Activated T-cell treated with anti-CD3 and anti-CD28 coated beads, Interleukin-2, amount 50 U/mL, for 72 hours (primary cell): ENCODE measurements around the gene NCOA1. TPM values are rescaled to one million over a fixed set of nuclear protein-coding genes. Genes with fewer than 3 reads are reported as not detected.

Experiments
- ATAC-seq, 2 donors: fragments of 150-1000 bp; cut with Tn5 transposase; replicated peaks in 1 of 2; 2 replicates each; pipeline ENCODE4 v1.10.0; 2021; ENCODE audit warnings: moderate library complexity in 2 of 2, mild to moderate bottlenecking in 1 of 2
- DNase-seq, 2 donors: peaks; one replicate each; pipeline ENCODE4 v3.0.0; 2021 to 2022; ENCODE audit warnings: mixed read lengths in 1 of 2
- H3K27ac Mint-ChIP-seq: one replicate; pipeline ENCODE4 v1.8.0; 2022; ENCODE audit warnings: mild to moderate bottlenecking, moderate library complexity, mixed read lengths
- H3K27me3 Mint-ChIP-seq: one replicate; pipeline ENCODE4 v1.8.0; 2022; ENCODE audit warnings: low read depth, mixed read lengths
- H3K36me3 Mint-ChIP-seq, 2 donors: one replicate each; pipeline ENCODE4 v1.8.0; 2022; ENCODE audit warnings: mixed read lengths in 2 of 2, mild to moderate bottlenecking in 1 of 2; ENCODE audit not compliant: insufficient read depth in 2 of 2
- H3K4me1 Mint-ChIP-seq: one replicate; pipeline ENCODE4 v1.8.0; 2022; ENCODE audit warnings: low read depth, mixed read lengths
- H3K4me3 Mint-ChIP-seq, 2 donors: one replicate each; pipeline ENCODE4 v1.8.0; 2022; ENCODE audit warnings: mild to moderate bottlenecking in 2 of 2, mixed read lengths in 2 of 2, moderate library complexity in 2 of 2
- H3K9me3 Mint-ChIP-seq, 2 donors: one replicate each; pipeline ENCODE4 v1.8.0; 2022; ENCODE audit warnings: mixed read lengths in 2 of 2
- total RNA-seq, 2 donors: library from RNA; stranded (reverse); gene quantifications; one replicate each; pipeline ENCODE4 v1.2.3, GENCODE V29; 2022

Gene NCOA1
- total RNA-seq, 2 donors from 2014 or later, result 29.8 to 32.7 TPM

DNA sequence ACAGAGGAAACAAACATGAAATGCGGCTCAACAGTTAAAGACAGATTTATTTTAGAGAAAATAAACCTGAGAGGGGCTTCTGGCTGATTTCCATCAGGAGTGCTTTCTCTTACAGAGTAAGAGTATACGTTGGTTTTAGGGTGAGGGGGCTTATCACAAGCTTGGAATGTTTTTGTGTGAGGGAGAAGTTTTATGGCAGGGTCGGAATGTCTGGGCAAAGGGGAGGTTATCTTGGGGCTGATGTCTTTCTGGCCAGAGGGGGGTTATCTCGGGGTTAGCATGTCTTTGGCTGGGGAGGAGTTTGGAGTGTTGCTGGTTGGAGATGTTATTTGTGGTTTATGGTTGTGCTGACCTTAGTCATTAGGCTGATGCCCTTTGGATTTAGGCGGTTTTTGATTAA, 280.0 kb downstream of the NCOA1 start:
- Mint-ChIP-seq H3K4me1 (peaks cover 9% of the 10 kb centered on the region), H3K4me3 (no peak overlapping the region), H3K9me3 (no peaks in the 10 kb centered on the region), H3K36me3 (peaks cover 0 to 4% of the 10 kb centered on the region in 2 donors), H3K27me3 (no peaks in the 10 kb centered on the region), H3K27ac (peak overlapping the region; percentile 1)
- no peak for ATAC-seq
- no peak for DNase-seq

DNA sequence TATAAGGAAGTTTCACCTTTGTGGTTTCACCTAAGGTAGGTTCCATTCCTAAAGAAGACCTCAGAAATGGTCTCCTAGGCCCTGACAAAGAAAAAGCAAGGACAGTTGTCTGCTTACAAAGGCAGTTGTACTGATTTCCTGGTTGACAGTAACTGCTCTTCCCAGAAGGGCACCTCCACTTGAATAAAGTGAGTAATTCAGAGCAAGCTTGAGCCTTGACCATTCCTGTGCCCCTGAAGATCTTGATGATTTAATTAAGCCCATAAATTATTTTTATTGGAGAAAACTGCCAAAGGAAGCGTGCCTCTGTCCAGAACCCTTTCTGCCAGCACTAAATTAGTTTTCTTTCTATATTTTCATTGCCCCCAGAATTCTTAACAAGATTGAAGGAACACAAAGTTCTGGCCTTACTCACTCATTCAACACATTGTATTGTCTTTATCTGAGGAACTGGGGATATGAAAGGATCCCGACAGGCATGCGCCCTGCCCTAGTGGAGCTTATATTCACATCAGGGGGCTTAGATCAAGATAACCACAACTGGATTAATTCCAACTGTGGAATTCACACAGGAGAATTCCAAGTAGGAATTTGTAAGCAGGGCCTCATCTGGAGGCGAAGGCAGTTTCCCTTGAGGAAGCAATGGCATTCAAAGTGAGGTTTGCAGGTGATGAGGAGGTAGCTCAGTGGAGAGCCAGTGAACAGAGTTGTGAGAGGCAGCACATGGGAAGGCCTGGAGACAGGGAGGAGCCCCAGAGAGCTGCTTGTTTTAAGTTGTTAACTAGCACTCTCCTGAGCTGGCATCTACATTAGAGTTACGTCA, 280.9 kb downstream of the NCOA1 start:
- DNase-seq (no peak), ATAC-seq (no peak)
- Mint-ChIP-seq H3K27ac (no peak overlapping the region), H3K4me3 (no peak overlapping the region), H3K4me1 (peaks cover under 1% of the 10 kb centered on the region), H3K36me3 (peaks cover 0 to 4% of the 10 kb centered on the region in 2 donors), H3K27me3 (no peaks in the 10 kb centered on the region), H3K9me3 (no peaks in the 10 kb centered on the region)

DNA sequence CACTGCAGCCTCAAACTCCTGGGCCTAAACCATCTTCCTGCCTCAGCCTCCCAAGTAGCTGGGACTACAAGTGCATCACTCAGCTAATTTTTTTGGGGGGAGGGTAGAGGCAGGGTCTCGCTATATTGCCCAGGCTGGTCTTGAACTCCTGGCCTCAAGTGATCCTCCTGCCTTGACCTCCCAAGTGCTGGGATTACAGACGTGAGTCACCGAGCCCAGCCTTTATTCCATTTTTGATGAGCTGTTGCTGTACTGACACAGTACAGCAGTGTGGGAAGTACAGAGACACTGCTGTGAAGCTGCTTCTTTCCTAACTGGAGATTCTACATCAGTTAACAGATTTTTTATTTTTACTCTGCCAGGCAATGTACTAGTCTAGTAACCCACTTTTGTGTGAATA, 283.3 kb downstream of the NCOA1 start:
- ATAC-seq (no peak), DNase-seq (no peak)
- H3K9me3 Mint-ChIP-seq, result no peaks in the 10 kb centered on the region
- H3K4me3 Mint-ChIP-seq, result no peak overlapping the region
- no peaks in the 10 kb centered on the region for H3K4me1 Mint-ChIP-seq
- peaks cover 7% of the 10 kb centered on the region for H3K27me3 Mint-ChIP-seq
- no peak overlapping the region for H3K27ac Mint-ChIP-seq
- peaks cover 0 to 4% of the 10 kb centered on the region in 2 donors for H3K36me3 Mint-ChIP-seq

DNA sequence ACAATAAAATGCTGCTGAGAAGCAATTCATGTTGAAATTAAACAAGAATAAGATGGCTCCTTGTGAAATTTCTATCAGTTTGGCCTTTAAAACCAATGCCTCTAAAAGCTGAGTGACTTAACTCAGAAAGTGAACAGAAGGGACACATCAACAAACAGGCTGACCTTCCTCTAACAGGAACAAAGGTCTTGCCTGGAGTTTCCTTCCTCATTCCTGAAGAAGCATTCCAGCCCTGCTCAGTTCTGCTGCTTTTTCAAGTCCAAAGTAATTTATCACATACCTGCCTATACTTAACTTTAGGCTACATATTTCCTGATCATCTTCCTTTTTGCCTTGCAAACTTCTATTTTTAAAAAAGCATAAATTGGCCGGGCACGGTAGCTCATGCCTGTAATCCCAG, 288.1 kb downstream of the NCOA1 start:
- ATAC-seq (no peak), DNase-seq (no peak)
- Mint-ChIP-seq H3K9me3 (no peaks in the 10 kb centered on the region), H3K4me3 (no peak overlapping the region), H3K4me1 (no peaks in the 10 kb centered on the region), H3K27ac (no peak overlapping the region), H3K36me3 (no peaks in the 10 kb centered on the region), H3K27me3 (peaks cover 21% of the 10 kb centered on the region)

DNA sequence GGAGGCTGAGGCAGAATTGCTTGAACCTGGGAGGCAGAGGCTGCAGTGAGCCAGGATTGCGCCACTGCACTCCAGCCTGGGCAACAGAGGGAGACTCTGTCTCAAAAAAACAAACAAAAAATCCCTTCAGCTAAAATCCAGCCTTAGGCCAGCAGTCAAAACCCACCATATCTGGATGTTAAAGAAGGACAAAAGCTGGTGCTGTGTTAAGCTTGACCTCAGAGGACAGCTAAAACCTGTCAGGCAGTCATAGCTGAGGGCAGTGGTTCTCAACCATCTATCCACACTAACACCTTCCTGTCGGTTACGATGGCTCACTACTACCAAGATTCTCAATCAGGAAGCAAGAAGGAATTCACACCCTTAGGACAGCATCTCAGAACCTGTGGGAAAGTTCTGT, 292.6 kb downstream of the NCOA1 start:
- Mint-ChIP-seq H3K36me3 (no peaks in the 10 kb centered on the region), H3K27ac (no peak overlapping the region), H3K27me3 (peaks cover 14% of the 10 kb centered on the region), H3K4me3 (no peak overlapping the region), H3K4me1 (no peaks in the 10 kb centered on the region), H3K9me3 (no peaks in the 10 kb centered on the region)
- DNase-seq (no peak), ATAC-seq (no peak)

DNA sequence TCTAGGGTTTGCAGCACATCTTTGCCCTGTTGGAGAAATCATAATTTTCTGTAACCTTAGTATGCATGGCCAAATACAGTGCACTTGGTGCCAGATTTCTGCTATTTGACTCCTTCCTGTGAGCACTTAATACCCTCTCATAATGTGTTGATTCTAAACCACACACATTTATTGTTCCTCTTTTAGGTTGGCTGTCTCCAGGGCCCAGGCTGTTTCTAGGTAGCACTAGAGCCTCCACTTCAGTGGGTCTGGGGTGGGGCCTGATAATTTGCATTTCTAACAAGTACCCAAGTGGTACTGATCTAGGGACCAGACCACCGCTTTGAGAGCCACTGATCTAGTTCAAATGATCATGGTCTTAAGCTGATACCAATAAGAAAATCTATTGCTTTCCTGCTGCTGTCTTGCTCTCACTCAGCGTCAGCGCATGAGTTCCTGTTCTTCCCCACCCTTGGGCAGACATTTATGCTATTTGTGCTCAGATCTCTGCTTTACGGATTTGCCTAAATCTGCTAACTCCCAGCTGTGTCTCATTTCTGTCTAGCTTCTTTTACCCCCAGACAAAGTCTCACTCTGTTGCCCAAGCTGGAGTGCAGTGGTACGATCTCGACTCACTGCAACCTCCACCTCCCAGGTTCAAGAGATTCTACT, 294.7 kb downstream of the NCOA1 start:
- ATAC-seq, result no peak
- DNase-seq, result no peak
- Mint-ChIP-seq H3K9me3 (no peaks in the 10 kb centered on the region), H3K4me1 (no peaks in the 10 kb centered on the region), H3K27me3 (peaks cover 10% of the 10 kb centered on the region), H3K4me3 (no peak overlapping the region), H3K27ac (no peak overlapping the region), H3K36me3 (no peaks in the 10 kb centered on the region)

DNA sequence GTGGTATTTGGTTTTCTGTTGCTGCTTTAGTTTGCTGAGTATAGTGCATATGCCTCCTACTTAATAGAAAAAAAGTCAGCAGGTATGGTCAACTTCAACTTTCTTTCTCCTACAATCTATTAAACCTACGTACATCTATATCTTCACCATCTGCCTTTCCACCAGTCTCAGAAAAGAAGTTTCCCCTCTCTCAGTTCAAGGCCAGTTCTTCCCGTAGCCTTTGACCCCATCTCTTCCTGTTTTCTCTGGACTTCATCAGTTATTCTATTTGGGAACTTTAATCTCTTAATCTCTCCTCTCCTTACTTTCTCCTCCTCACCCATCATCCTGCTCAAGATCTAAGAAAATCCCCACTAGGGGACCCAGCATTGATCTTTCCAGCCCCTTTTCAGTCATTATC, 296.5 kb downstream of the NCOA1 start:
- Mint-ChIP-seq H3K27ac (no peak overlapping the region), H3K9me3 (no peaks in the 10 kb centered on the region), H3K4me3 (no peak overlapping the region), H3K27me3 (peaks cover 5% of the 10 kb centered on the region), H3K36me3 (no peaks in the 10 kb centered on the region), H3K4me1 (peaks cover 4% of the 10 kb centered on the region)
- DNase-seq, result no peak
- ATAC-seq, result no peak

DNA sequence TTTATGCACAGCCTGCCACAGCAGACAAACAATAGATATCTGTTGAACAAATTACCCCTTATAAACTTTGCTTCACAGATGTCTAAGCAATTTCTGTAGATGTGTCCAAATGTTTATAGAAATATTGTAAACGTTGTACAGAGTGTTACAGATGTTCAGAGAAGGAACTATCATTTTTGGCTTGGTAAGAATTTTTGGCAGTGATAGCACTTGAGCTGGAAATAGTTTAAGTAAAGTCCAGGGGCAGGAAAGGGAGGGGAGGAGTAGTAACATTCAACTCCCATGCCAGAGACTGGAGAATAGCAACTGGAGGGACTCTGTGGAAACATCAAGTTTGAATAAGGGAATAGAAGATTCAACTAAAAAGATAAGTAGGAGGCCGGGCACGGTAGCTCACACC, 297.8 kb downstream of the NCOA1 start:
- no peak overlapping the region for H3K4me3 Mint-ChIP-seq
- ATAC-seq, result no peak
- peaks cover 6% of the 10 kb centered on the region for H3K4me1 Mint-ChIP-seq
- no peaks in the 10 kb centered on the region for H3K9me3 Mint-ChIP-seq
- no peak for DNase-seq
- H3K36me3 Mint-ChIP-seq, result peaks cover 2% of the 10 kb centered on the region in 2 donors
- no peaks in the 10 kb centered on the region for H3K27me3 Mint-ChIP-seq
- no peak overlapping the region for H3K27ac Mint-ChIP-seq

DNA sequence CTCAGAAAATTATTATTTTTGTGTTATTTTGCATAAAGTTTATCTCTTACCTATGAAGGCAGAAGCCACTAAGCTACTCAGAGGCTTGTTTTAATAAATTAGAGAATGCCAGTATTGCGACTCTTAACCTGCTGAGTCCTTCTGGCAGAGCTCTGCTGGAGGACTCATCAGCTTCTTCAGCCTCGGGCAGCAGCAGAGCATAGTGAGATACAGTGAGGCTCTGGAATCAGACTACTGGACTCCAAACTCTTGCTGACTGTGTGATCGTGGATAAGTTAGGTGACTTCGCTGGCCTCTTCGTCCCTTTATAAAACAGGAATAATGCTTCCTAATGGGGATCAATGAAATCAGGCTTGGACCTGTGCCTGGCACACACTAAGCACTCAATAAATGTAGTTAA, 300.4 kb downstream of the NCOA1 start:
- Mint-ChIP-seq H3K4me3 (no peak overlapping the region), H3K27ac (no peak overlapping the region), H3K4me1 (peaks cover 24% of the 10 kb centered on the region), H3K36me3 (peaks cover 2 to 3% of the 10 kb centered on the region in 2 donors), H3K27me3 (no peaks in the 10 kb centered on the region), H3K9me3 (no peaks in the 10 kb centered on the region)
- DNase-seq (no peak), ATAC-seq (no peak)

DNA sequence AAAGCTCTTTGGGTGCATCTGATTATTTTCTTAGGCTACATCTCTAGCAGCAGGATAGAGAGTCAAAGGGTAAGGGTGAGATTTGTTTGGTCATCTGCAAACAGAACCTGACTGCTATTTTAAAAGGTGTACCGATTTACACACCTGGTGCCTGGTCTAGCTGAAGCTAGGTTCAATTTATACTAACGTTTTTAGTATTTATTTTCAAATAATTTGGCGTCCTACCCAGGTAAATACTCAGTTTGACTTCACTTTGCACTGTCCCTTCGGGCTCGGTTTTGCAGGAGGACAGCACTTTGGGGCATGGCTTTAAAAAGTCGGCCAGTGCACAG, 301.5 kb downstream of the NCOA1 start:
- no peaks in the 10 kb centered on the region for H3K27me3 Mint-ChIP-seq
- DNase-seq, result no peak
- no peaks in the 10 kb centered on the region for H3K9me3 Mint-ChIP-seq
- peak overlapping the region; percentile 100 for H3K27ac Mint-ChIP-seq
- H3K4me1 Mint-ChIP-seq, result peaks cover 34% of the 10 kb centered on the region
- peak overlapping the region; percentile 95 to 97 for H3K4me3 Mint-ChIP-seq
- no peak for ATAC-seq
- H3K36me3 Mint-ChIP-seq, result peaks cover 4 to 13% of the 10 kb centered on the region in 2 donors

DNA sequence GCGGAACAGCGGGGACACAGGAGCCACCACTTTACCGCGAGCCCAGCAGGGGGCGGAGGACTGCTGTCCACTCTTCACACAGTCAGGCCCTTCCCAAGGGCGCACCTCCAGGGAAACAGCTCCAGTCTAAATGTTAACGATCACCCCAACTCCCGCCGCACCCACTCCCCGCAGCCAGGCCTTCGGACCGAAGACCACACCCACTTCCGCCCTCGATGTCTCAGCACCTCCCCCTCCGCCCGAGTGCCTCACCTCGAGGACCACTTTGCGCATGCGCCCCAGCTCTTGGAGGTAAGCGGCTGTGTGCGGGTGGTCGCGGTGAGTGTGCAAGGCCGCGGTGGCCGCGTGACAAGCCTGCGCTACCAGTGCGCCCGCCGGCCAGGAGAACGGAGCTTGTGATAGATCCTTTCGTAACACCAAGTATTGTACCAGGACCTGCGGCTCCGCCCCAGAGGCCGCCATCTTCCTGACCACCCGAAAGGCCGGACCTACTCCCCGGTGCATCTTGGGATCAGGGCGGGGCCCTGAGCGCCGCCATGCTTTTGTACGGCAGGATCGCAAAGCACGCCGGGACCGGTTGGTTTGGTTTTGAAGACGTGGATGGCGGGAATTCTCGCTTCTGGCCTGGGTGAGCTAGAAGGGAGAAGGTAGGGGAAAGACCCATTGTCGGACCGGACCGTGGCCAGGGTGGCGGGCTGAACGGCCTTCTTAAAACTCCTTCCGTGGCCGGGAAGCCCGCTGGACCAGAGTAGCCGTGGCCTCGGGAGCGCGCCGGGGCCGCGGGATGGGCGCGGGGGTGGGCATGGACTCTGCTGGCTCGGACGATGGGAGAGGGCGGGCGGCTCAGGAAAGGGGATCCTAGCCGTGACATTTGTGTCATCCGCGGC, 302.1 kb downstream of the NCOA1 start, which contains the start of the genes CENPO and PTRHD1:
Gene CENPO (plus strand): TSS at position 552 of the 887 bp plus-strand sequence. CDS start 495 bp downstream, outside the sequence.
Gene PTRHD1 (minus strand): TSS at position 518 of the 887 bp plus-strand sequence. CDS start 14 bp downstream, at position 504.
- DNase-seq (peak; percentile 94 to 95), ATAC-seq (peak; percentile 97 to 98)
- Mint-ChIP-seq H3K27me3 (no peaks in the 10 kb centered on the region), H3K9me3 (no peaks in the 10 kb centered on the region), H3K4me3 (peak within 1 kb of the TSS; percentile 95 to 97), H3K36me3 (peaks cover 9 to 19% of the 10 kb centered on the region in 2 donors), H3K27ac (peak within 1 kb of the TSS; percentile 100), H3K4me1 (peaks cover 40% of the 10 kb centered on the region)

DNA sequence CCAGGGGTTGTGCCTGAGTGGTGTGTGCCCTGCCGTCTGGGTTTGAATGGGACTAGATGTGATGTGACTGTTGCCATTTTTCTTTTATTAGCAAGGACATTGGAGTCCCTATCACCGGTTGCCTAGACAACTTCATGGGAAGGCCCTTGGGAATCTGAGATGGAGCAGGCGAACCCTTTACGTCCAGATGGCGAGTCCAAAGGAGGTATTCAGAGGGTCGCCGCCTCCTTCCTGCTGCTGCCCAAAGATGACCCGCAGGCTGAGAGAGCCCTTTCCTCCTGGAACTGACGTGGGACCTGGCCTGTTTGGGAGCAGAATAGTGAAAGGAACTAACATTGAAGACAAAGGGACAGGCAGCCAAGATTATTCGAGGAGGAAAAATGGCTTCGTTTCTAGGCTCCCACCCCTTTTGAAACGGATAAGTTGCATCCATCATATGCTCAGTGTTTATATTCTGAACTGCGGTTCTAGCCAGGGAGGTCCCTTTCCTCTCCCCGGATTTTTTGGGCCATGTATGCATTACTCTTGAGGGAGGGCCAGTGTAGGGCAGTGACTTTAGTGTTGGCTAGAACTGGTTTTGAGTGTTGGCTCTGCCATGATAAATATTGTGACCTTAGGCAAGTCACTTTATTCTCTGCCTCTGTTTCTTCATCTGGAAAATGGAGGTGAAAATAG, 302.8 kb downstream of the NCOA1 start:
- Mint-ChIP-seq H3K27me3 (no peaks in the 10 kb centered on the region), H3K36me3 (peaks cover 10 to 25% of the 10 kb centered on the region in 2 donors), H3K4me3 (peak overlapping the region; percentile 95 to 97), H3K4me1 (peaks cover 40% of the 10 kb centered on the region), H3K9me3 (no peaks in the 10 kb centered on the region), H3K27ac (peak overlapping the region; percentile 100)
- ATAC-seq (no peak), DNase-seq (peak; percentile 13 to 16)
